Vagina (tissue), 2 donors: ENCODE data around the gene ADARB1.

Source experiments
- CTCF ChIP-seq, 3 experiments: fragments of 450-650 bp in 2 of 3; fragments of 200-600 bp in 1 of 3; sonication (generic) in 1 of 3; IDR thresholded peaks; one replicate each; pipeline ENCODE4 v1.5.1; 2017 to 2019; ENCODE audit warnings: antibody characterized with exemption in 3 of 3, mild to moderate bottlenecking in 2 of 3, moderate library complexity in 2 of 3
- POLR2A ChIP-seq, 2 donors: fragments of 450-650 bp; IDR thresholded peaks; one replicate each; pipeline ENCODE4 v1.6.1; 2017; ENCODE audit warnings: antibody characterized with exemption in 2 of 2, mild to moderate bottlenecking in 2 of 2, moderate library complexity in 2 of 2

DNA sequence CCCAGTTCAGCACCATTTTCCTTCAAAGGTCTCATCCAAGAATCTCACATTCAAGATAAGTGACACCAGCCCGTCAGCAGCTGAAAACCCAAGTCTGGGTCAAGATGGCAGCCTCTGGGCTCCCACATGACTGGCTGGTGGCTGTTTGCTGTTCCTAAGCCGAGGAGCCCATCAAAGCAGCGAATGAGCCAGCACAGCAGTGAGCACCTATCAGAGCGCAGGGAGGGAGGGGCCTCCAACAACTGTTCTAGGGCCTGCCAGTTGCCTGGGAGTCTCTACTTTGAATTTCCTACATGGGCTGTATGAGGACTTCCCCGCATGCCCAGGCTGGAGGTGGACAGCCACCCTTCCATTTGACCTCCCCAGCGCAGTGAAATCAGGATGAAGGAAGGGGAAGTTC is 102.7 kb downstream of the ADARB1 start:
- no peak for TF ChIP-seq CTCF (IDR thresholded peaks at IDR 0.05)
- no peak for TF ChIP-seq POLR2A (IDR thresholded peaks at IDR 0.05)
